ENCODE results near the gene NBPF4.
"Not testable (repeated sequence)": the region's sequence is repeated elsewhere in the genome, so short reads cannot be mapped to it uniquely, and the experiment has no call there.

NBPF4 gene, protein sequence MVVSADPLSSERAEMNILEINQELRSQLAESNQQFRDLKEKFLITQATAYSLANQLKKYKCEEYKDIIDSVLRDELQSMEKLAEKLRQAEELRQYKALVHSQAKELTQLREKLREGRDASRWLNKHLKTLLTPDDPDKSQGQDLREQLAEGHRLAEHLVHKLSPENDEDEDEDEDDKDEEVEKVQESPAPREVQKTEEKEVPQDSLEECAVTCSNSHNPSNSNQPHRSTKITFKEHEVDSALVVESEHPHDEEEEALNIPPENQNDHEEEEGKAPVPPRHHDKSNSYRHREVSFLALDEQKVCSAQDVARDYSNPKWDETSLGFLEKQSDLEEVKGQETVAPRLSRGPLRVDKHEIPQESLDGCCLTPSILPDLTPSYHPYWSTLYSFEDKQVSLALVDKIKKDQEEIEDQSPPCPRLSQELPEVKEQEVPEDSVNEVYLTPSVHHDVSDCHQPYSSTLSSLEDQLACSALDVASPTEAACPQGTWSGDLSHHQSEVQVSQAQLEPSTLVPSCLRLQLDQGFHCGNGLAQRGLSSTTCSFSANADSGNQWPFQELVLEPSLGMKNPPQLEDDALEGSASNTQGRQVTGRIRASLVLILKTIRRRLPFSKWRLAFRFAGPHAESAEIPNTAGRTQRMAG

DNA sequence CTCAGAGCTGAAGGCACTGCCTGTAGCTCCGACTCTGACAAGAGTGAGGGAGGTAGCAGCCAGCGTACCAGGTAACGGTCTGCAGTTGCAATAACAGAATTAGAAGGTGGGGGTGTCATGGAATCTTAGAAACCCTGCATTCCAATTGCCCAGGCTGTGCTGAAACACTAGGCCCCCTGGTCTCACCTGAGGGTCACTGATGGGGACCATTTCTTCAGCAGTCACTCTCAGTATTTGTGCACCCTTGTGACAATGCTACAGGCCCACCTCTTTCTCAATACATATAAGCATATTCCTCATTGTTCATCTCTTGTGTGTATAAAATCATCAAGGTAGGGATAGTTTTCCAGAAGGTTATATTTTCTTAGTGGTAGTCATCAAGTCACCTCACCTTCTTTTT, at the start of gene NBPF4:
TSS of gene NBPF4 (minus strand) at position 101 of the 400 bp plus-strand sequence. CDS start 315 bp downstream, outside the sequence.
- H3K36me3 ChIP-seq (ENCODE audit: control insufficient read depth, low read length); H3K4me1 ChIP-seq (ENCODE audit: control insufficient read depth, low read length); H4K20me1 ChIP-seq (ENCODE audit: control insufficient read depth, insufficient read depth, low read depth, low read length); H3F3A ChIP-seq (ENCODE audit: control insufficient read depth, insufficient read depth); H3K4me2 ChIP-seq (ENCODE audit: low read length); H3K9me3 ChIP-seq (ENCODE audit: control insufficient read depth, insufficient read depth, low read length); H3K4me3 ChIP-seq (ENCODE audit: low read length); H3K9me2 ChIP-seq (replicated peaks; ENCODE audit: control insufficient read depth, low read length); H3K27ac ChIP-seq (ENCODE audit: low read depth, low read length); H3K27me3 ChIP-seq (ENCODE audit: control insufficient read depth, low read length); H3K79me2 ChIP-seq (ENCODE audit: control insufficient read depth, low read length): not testable (repeated sequence)

DNA sequence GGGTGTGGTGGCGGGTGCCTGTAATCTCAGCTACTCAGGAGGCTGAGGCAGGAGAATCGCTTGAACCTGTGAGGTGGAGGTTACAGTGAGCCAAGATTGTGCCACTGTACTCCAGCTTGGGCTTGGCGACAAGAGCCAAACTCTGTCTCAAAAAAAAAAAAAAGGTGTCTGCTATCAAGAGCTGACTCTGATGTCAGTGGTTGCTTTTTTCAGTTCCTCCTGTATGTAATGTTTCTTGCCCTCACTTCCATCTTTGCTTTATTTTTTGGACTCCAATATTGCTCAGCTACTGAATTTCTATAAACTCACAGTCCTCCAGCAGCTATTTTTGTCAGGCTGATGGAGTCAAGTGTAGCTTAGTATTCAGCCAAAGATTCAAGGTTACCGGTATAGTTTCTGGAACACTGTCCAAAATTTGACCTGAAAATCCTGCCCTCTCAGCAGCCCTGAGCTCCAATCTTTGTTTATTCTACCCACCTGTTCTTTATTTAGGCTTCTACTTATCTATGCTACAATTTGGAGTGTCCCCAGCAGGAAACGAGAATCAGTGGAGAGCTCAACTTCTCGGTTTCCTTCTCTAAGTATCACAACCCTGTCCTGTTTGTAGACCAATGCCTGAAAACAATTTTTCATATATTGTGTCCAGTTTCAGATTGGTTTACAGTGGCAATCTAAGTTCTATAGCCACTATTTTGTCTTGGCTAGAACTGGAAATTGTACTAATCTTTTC, 38.8 kb upstream of the NBPF4 start:
- not testable (repeated sequence) for H3K4me3 ChIP-seq (ENCODE audit: low read length); H3F3A ChIP-seq (ENCODE audit: control insufficient read depth, insufficient read depth); H3K9me2 ChIP-seq (replicated peaks; ENCODE audit: control insufficient read depth, low read length); H3K9me3 ChIP-seq (ENCODE audit: control insufficient read depth, insufficient read depth, low read length); H4K20me1 ChIP-seq (ENCODE audit: control insufficient read depth, insufficient read depth, low read depth, low read length); H3K79me2 ChIP-seq (ENCODE audit: control insufficient read depth, low read length); H3K27ac ChIP-seq (ENCODE audit: low read depth, low read length); H3K27me3 ChIP-seq (ENCODE audit: control insufficient read depth, low read length); H3K4me1 ChIP-seq (ENCODE audit: control insufficient read depth, low read length); H3K36me3 ChIP-seq (ENCODE audit: control insufficient read depth, low read length); H3K4me2 ChIP-seq (ENCODE audit: low read length)

GRCh38 chr1:108272485-108273327, 28.8 kb upstream of the NBPF4 start:
- H4K20me1 ChIP-seq (ENCODE audit: control insufficient read depth, insufficient read depth, low read depth, low read length); H3K4me2 ChIP-seq (ENCODE audit: low read length); H3K36me3 ChIP-seq (ENCODE audit: control insufficient read depth, low read length); H3F3A ChIP-seq (ENCODE audit: control insufficient read depth, insufficient read depth); H3K79me2 ChIP-seq (ENCODE audit: control insufficient read depth, low read length); H3K4me3 ChIP-seq (ENCODE audit: low read length); H3K4me1 ChIP-seq (ENCODE audit: control insufficient read depth, low read length); H3K9me2 ChIP-seq (replicated peaks; ENCODE audit: control insufficient read depth, low read length); H3K27ac ChIP-seq (ENCODE audit: low read depth, low read length); H3K9me3 ChIP-seq (ENCODE audit: control insufficient read depth, insufficient read depth, low read length); H3K27me3 ChIP-seq (ENCODE audit: control insufficient read depth, low read length): not testable (repeated sequence)

GRCh38 chr1:108267097-108267496, 23.2 kb upstream of the NBPF4 start:
- not testable (repeated sequence) for H3K27me3 ChIP-seq (ENCODE audit: control insufficient read depth, low read length); H3K9me2 ChIP-seq (replicated peaks; ENCODE audit: control insufficient read depth, low read length); H4K20me1 ChIP-seq (ENCODE audit: control insufficient read depth, insufficient read depth, low read depth, low read length); H3K36me3 ChIP-seq (ENCODE audit: control insufficient read depth, low read length); H3K4me1 ChIP-seq (ENCODE audit: control insufficient read depth, low read length); H3K4me2 ChIP-seq (ENCODE audit: low read length); H3K27ac ChIP-seq (ENCODE audit: low read depth, low read length); H3K79me2 ChIP-seq (ENCODE audit: control insufficient read depth, low read length); H3F3A ChIP-seq (ENCODE audit: control insufficient read depth, insufficient read depth); H3K9me3 ChIP-seq (ENCODE audit: control insufficient read depth, insufficient read depth, low read length); H3K4me3 ChIP-seq (ENCODE audit: low read length)

DNA sequence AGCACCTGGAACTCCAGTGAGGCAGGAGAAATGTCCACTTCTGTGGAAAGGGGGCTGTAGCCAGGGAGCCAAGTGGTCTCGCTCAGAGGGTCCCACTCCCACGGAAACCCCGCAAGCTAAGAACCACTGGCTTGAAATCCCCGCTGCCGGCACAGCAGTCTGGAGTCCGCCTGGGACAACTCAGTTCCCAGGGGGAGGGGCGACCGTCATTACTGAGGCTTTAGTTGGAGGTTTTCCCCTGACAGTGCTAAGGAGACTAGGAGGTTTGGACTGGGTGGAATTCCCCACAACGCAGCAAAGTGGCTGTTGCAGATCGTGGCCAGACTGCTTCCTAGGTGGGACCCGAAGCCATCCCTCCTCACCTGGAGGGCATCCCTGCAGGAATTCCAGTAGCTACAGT, 18.1 kb upstream of the NBPF4 start:
- H3K9me2 ChIP-seq (replicated peaks; ENCODE audit: control insufficient read depth, low read length); H3K36me3 ChIP-seq (ENCODE audit: control insufficient read depth, low read length); H3K4me1 ChIP-seq (ENCODE audit: control insufficient read depth, low read length); H3K4me2 ChIP-seq (ENCODE audit: low read length); H3K79me2 ChIP-seq (ENCODE audit: control insufficient read depth, low read length); H3K27ac ChIP-seq (ENCODE audit: low read depth, low read length); H3K4me3 ChIP-seq (ENCODE audit: low read length); H4K20me1 ChIP-seq (ENCODE audit: control insufficient read depth, insufficient read depth, low read depth, low read length); H3F3A ChIP-seq (ENCODE audit: control insufficient read depth, insufficient read depth); H3K9me3 ChIP-seq (ENCODE audit: control insufficient read depth, insufficient read depth, low read length); H3K27me3 ChIP-seq (ENCODE audit: control insufficient read depth, low read length): not testable (repeated sequence)

GRCh38 chr1:108261519-108261918, 17.6 kb upstream of the NBPF4 start:
- H3F3A ChIP-seq (ENCODE audit: control insufficient read depth, insufficient read depth); H3K4me1 ChIP-seq (ENCODE audit: control insufficient read depth, low read length); H3K36me3 ChIP-seq (ENCODE audit: control insufficient read depth, low read length); H3K4me3 ChIP-seq (ENCODE audit: low read length); H3K27ac ChIP-seq (ENCODE audit: low read depth, low read length); H3K79me2 ChIP-seq (ENCODE audit: control insufficient read depth, low read length); H3K9me2 ChIP-seq (replicated peaks; ENCODE audit: control insufficient read depth, low read length); H3K27me3 ChIP-seq (ENCODE audit: control insufficient read depth, low read length); H3K9me3 ChIP-seq (ENCODE audit: control insufficient read depth, insufficient read depth, low read length); H3K4me2 ChIP-seq (ENCODE audit: low read length); H4K20me1 ChIP-seq (ENCODE audit: control insufficient read depth, insufficient read depth, low read depth, low read length): not testable (repeated sequence)

GRCh38 chr1:108260578-108261259, 16.8 kb upstream of the NBPF4 start:
- not testable (repeated sequence) for H3K9me2 ChIP-seq (replicated peaks; ENCODE audit: control insufficient read depth, low read length); H3K36me3 ChIP-seq (ENCODE audit: control insufficient read depth, low read length); H3K4me3 ChIP-seq (ENCODE audit: low read length); H3F3A ChIP-seq (ENCODE audit: control insufficient read depth, insufficient read depth); H3K4me2 ChIP-seq (ENCODE audit: low read length); H3K27me3 ChIP-seq (ENCODE audit: control insufficient read depth, low read length); H3K79me2 ChIP-seq (ENCODE audit: control insufficient read depth, low read length); H3K4me1 ChIP-seq (ENCODE audit: control insufficient read depth, low read length); H4K20me1 ChIP-seq (ENCODE audit: control insufficient read depth, insufficient read depth, low read depth, low read length); H3K27ac ChIP-seq (ENCODE audit: low read depth, low read length); H3K9me3 ChIP-seq (ENCODE audit: control insufficient read depth, insufficient read depth, low read length)

Data from DOHH2 (cell line).